Measurements from ENCODE around the gene CCDC141. TPM values are rescaled to one million over a fixed set of nuclear protein-coding genes. Genes with fewer than 3 reads are reported as not detected.

CCDC141 gene
- total and polyA plus RNA-seq, 2 experiments from 2014 or later, result 3.0 to 7.2 TPM

GRCh38 chr2:178845566-178846457 is 204.1 kb downstream of the CCDC141 start:
- H4K20me1 ChIP-seq (ENCODE audit: insufficient read depth, poor library complexity, severe bottlenecking), result no peaks in the 10 kb centered on the region
- TF ChIP-seq CTCF (IDR thresholded peaks at IDR 0.05; ENCODE audit: poor library complexity) (no peak), EZH2 (IDR thresholded peaks at IDR 0.05; ENCODE audit: borderline replicate concordance) (no peak), EZH2phosphoT487 (IDR thresholded peaks at IDR 0.05; ENCODE audit: low read depth, severe bottlenecking, unreplicated experiment) (no peak)
- no peak for DNase-seq (ENCODE audit: low spot score)
- H2AFZ ChIP-seq, result no peak overlapping the region
- H3K36me3 ChIP-seq (replicated peaks; ENCODE audit: insufficient read depth, low read depth), result no peaks in the 10 kb centered on the region
- no peak overlapping the region for H3K4me3 ChIP-seq
- no peaks in the 10 kb centered on the region for H3K4me1 ChIP-seq (ENCODE audit: insufficient read depth)
- H3K9me3 ChIP-seq (ENCODE audit: low read depth), result no peaks in the 10 kb centered on the region
- H3K79me2 ChIP-seq, result no peaks in the 10 kb centered on the region
- no peak overlapping the region for H3K4me2 ChIP-seq
- no peak overlapping the region for H3K27ac ChIP-seq
- H3K9me2 ChIP-seq (replicated peaks; ENCODE audit: insufficient read depth), result no peaks in the 10 kb centered on the region
- H3K27me3 ChIP-seq, result no peaks in the 10 kb centered on the region
- WGBS (ENCODE audit: low lambda C conversion rate, missing lambda C conversion rate), result 89% methylated on average over 2 of the region's 2 CpGs

- H3K36me3 ChIP-seq (replicated peaks; ENCODE audit: insufficient read depth, low read depth), result no peaks in the 10 kb centered on the region
- H4K20me1 ChIP-seq (ENCODE audit: insufficient read depth, poor library complexity, severe bottlenecking), result no peaks in the 10 kb centered on the region
- H3K9me3 ChIP-seq (ENCODE audit: low read depth), result no peaks in the 10 kb centered on the region
- no peak overlapping the region for H3K4me2 ChIP-seq
- H3K9me2 ChIP-seq (replicated peaks; ENCODE audit: insufficient read depth), result no peaks in the 10 kb centered on the region
- no peaks in the 10 kb centered on the region for H3K79me2 ChIP-seq
- no peak for DNase-seq (ENCODE audit: low spot score)
- no peaks in the 10 kb centered on the region for H3K27me3 ChIP-seq
- no peak overlapping the region for H3K27ac ChIP-seq
- H3K4me1 ChIP-seq (ENCODE audit: insufficient read depth), result no peaks in the 10 kb centered on the region
- H3K4me3 ChIP-seq, result no peak overlapping the region
- no peak overlapping the region for H2AFZ ChIP-seq
- TF ChIP-seq EZH2phosphoT487 (IDR thresholded peaks at IDR 0.05; ENCODE audit: low read depth, severe bottlenecking, unreplicated experiment), result no peak
- no peak for TF ChIP-seq CTCF (IDR thresholded peaks at IDR 0.05; ENCODE audit: poor library complexity)
- TF ChIP-seq EZH2 (IDR thresholded peaks at IDR 0.05; ENCODE audit: borderline replicate concordance), result no peak
- 93% methylated on average over 2 of the region's 2 CpGs for WGBS (ENCODE audit: low lambda C conversion rate, missing lambda C conversion rate)
Measured at GRCh38 chr2:178844701-178845100, 205.2 kb downstream of the CCDC141 start.

GRCh38 chr2:178844269-178844668 is 205.7 kb downstream of the CCDC141 start:
- Histone ChIP-seq H3K4me2 (no peak overlapping the region), H4K20me1 (ENCODE audit: insufficient read depth, poor library complexity, severe bottlenecking) (no peaks in the 10 kb centered on the region), H3K9me2 (replicated peaks; ENCODE audit: insufficient read depth) (no peaks in the 10 kb centered on the region), H3K9me3 (ENCODE audit: low read depth) (no peaks in the 10 kb centered on the region), H3K4me3 (no peak overlapping the region), H3K36me3 (replicated peaks; ENCODE audit: insufficient read depth, low read depth) (no peaks in the 10 kb centered on the region), H3K79me2 (no peaks in the 10 kb centered on the region), H2AFZ (no peak overlapping the region), H3K27ac (no peak overlapping the region), H3K4me1 (ENCODE audit: insufficient read depth) (no peaks in the 10 kb centered on the region), H3K27me3 (no peaks in the 10 kb centered on the region)
- TF ChIP-seq EZH2phosphoT487 (IDR thresholded peaks at IDR 0.05; ENCODE audit: low read depth, severe bottlenecking, unreplicated experiment) (no peak), EZH2 (IDR thresholded peaks at IDR 0.05; ENCODE audit: borderline replicate concordance) (no peak), CTCF (IDR thresholded peaks at IDR 0.05; ENCODE audit: poor library complexity) (no peak)
- 95% methylated on average over 4 of the region's 4 CpGs for WGBS (ENCODE audit: low lambda C conversion rate, missing lambda C conversion rate)
- no peak for DNase-seq (ENCODE audit: low spot score)

Measured in hepatocyte (in vitro differentiated cells).